ENCODE results near the gene ADAP1.

DNA sequence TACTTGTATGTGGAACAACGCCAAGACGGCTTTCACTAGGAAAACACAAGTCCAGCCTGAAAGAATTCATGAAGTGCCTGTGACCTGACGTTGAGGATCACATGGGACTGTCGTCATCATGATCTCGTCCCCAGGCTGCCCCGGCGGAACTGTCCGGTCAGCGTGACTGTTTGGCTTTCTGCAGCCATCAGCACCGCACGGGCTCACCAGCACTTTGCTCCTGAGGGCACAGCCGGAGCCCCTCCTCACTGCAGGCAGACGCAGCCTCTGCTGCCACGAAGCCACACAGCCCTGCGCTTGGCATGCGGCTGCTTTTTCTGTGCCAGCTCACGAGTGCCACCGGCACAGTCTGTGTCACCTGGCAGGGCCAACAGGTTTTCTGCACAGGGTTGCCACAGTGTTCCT, 87.5 kb downstream of the ADAP1 start:
- TF ChIP-seq, protein P1, sequence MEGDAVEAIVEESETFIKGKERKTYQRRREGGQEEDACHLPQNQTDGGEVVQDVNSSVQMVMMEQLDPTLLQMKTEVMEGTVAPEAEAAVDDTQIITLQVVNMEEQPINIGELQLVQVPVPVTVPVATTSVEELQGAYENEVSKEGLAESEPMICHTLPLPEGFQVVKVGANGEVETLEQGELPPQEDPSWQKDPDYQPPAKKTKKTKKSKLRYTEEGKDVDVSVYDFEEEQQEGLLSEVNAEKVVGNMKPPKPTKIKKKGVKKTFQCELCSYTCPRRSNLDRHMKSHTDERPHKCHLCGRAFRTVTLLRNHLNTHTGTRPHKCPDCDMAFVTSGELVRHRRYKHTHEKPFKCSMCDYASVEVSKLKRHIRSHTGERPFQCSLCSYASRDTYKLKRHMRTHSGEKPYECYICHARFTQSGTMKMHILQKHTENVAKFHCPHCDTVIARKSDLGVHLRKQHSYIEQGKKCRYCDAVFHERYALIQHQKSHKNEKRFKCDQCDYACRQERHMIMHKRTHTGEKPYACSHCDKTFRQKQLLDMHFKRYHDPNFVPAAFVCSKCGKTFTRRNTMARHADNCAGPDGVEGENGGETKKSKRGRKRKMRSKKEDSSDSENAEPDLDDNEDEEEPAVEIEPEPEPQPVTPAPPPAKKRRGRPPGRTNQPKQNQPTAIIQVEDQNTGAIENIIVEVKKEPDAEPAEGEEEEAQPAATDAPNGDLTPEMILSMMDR (optimal IDR thresholded peaks at IDR 0.05 in 1 of 3, IDR thresholded peaks at IDR 0.05 in 1 of 3, conservative IDR thresholded peaks at IDR 0.05 in 1 of 3; ENCODE audit: extremely low read depth in 1 of 3, insufficient read depth in 2 of 3, low read length in 3 of 3) = no peak
- TF ChIP-seq EZH2 (IDR thresholded peaks at IDR 0.05; ENCODE audit: low read length) = no peak

Measured in keratinocyte (primary cell).